Thoracic aorta (tissue), 2 donors: ENCODE results near the gene CKAP4. TPM values are rescaled to one million over a fixed set of nuclear protein-coding genes. Genes with fewer than 3 reads are reported as not detected.

Source experiments
- ATAC-seq: fragments of 150-250 bp; one replicate; pipeline ENCODE4 v1.8.0; 2017; ENCODE audit warnings: low read depth; ENCODE audit not compliant: insufficient number of reproducible peaks, low FRiP score
- DNase-seq: peaks from one replicate; pipeline ENCODE4 v3.0.0-alpha.2; 2020; ENCODE audit warnings: low spot score
- H3K27ac ChIP-seq, 2 donors: fragments of 200-600 bp; sonication (generic); 1 replicate in 1 of 2; 2 replicates in 1 of 2; pipeline ENCODE4 v1.5.1; 2016; ENCODE audit warnings: mild to moderate bottlenecking in 2 of 2, moderate library complexity in 2 of 2
- H3K27me3 ChIP-seq: fragments of 200-600 bp; sonication (generic); replicated peaks from 2 replicates; pipeline ENCODE4 v1.6.0; 2016; ENCODE audit warnings: mild to moderate bottlenecking; ENCODE audit not compliant: insufficient read depth
- H3K36me3 ChIP-seq: fragments of 200-600 bp; sonication (generic); one replicate; pipeline ENCODE4 v1.5.1; 2016
- H3K4me1 ChIP-seq, 2 donors: fragments of 200-600 bp; sonication (generic); 1 replicate in 1 of 2; 2 replicates in 1 of 2; pipeline versions ENCODE4 v1.5.1 to v1.6.0; 2016; ENCODE audit warnings: low read depth in 2 of 2, mild to moderate bottlenecking in 1 of 2; ENCODE audit not compliant: control insufficient read depth in 1 of 2
- H3K4me3 ChIP-seq: fragments of 200-600 bp; sonication (generic); 2 replicates; pipeline ENCODE4 v1.5.1; 2016; ENCODE audit warnings: mild to moderate bottlenecking
- H3K9me3 ChIP-seq: fragments of 200-600 bp; sonication (generic); 2 replicates; pipeline ENCODE4 v1.5.1; 2016
- CTCF ChIP-seq: fragments of 200-600 bp; sonication (generic); IDR thresholded peaks from one replicate; pipeline ENCODE4 v1.5.1; 2019; ENCODE audit warnings: antibody characterized with exemption
- total RNA-seq, 2 donors: library from RNA; depleted of rRNA; stranded (reverse); fragments of >200 nt; gene quantifications; one replicate each; pipeline versions ENCODE4 v1.1.0 to v1.2.3, GENCODE V29; 2016

The CKAP4 gene
- total RNA-seq, 2 donors from 2014 or later, result 81.4 to 85.1 TPM

- Histone ChIP-seq H3K27me3 (no peaks in the 10 kb centered on the region), H3K9me3 (no peaks in the 10 kb centered on the region), H3K27ac (no peak overlapping the region), H3K4me3 (no peak overlapping the region), H3K36me3 (peaks cover 25% of the 10 kb centered on the region), H3K4me1 (peaks cover 0 to 22% of the 10 kb centered on the region in 2 donors)
- ATAC-seq, result no peak
- no peak for TF ChIP-seq CTCF
- DNase-seq, result no peak
Observed at GRCh38 chr12:106239241-106239950, 8.4 kb downstream of the CKAP4 start.

GRCh38 chr12:106238146-106238545 lies 9.7 kb downstream of the CKAP4 start:
- Histone ChIP-seq H3K9me3 (no peaks in the 10 kb centered on the region), H3K27me3 (no peaks in the 10 kb centered on the region), H3K36me3 (peaks cover 25% of the 10 kb centered on the region), H3K4me1 (peaks cover 0 to 10% of the 10 kb centered on the region in 2 donors), H3K4me3 (no peak overlapping the region), H3K27ac (no peak overlapping the region)
- no peak for DNase-seq
- TF ChIP-seq CTCF, result no peak
- no peak for ATAC-seq

GRCh38 chr12:106235770-106236169 lies 12.1 kb downstream of the CKAP4 start:
- H3K4me1 ChIP-seq, result no peaks in the 10 kb centered on the region
- ATAC-seq, result no peak
- no peak for DNase-seq

GRCh38 chr12:106234449-106234848 lies 13.4 kb downstream of the CKAP4 start:
- no peaks in the 10 kb centered on the region for H3K27me3 ChIP-seq
- H3K4me1 ChIP-seq, result no peaks in the 10 kb centered on the region
- no peak for TF ChIP-seq CTCF
- DNase-seq (no peak), ATAC-seq (no peak)
- H3K4me3 ChIP-seq, result no peak overlapping the region
- no peaks in the 10 kb centered on the region for H3K9me3 ChIP-seq
- peaks cover 13% of the 10 kb centered on the region for H3K36me3 ChIP-seq
- H3K27ac ChIP-seq, result no peak overlapping the region

More at GRCh38 chr12:106235770-106236169, 12.1 kb downstream of the CKAP4 start:
- no peak overlapping the region for H3K27ac ChIP-seq
- no peaks in the 10 kb centered on the region for H3K27me3 ChIP-seq
- TF ChIP-seq CTCF, result no peak
- H3K4me3 ChIP-seq, result no peak overlapping the region
- H3K9me3 ChIP-seq, result no peaks in the 10 kb centered on the region
- H3K36me3 ChIP-seq, result peaks cover 20% of the 10 kb centered on the region

GRCh38 chr12:106233011-106233410 lies 14.8 kb downstream of the CKAP4 start:
- H3K4me3 ChIP-seq, result no peak overlapping the region
- no peak for DNase-seq
- peaks cover under 1% of the 10 kb centered on the region for H3K36me3 ChIP-seq
- H3K9me3 ChIP-seq, result no peaks in the 10 kb centered on the region
- no peaks in the 10 kb centered on the region for H3K27me3 ChIP-seq
- H3K27ac ChIP-seq, result no peak overlapping the region
- no peak for TF ChIP-seq CTCF
- H3K4me1 ChIP-seq, result no peaks in the 10 kb centered on the region
- ATAC-seq, result no peak
